HAP-1 (cell line): ENCODE measurements around the gene TUBG2.

ENCODE experiments used
- DNase-seq, 2 experiments: peaks; one replicate each; pipeline ENCODE4 v3.0.0-alpha.2; 2016 to 2020; ENCODE audit warnings: low spot score in 2 of 2
- H3K27me3 ChIP-seq: fragments of 250-450 bp; sonication (Bioruptor Pico); 2 replicates; pipeline ENCODE4 v1.5.1; 2020; ENCODE audit warnings: low read depth, mild to moderate bottlenecking, moderate library complexity
- H3K36me3 ChIP-seq: fragments of 250-450 bp; sonication (Bioruptor Pico); replicated peaks from 2 replicates; pipeline ENCODE4 v1.5.1; 2020; ENCODE audit warnings: mild to moderate bottlenecking
- H3K4me1 ChIP-seq: fragments of 250-450 bp; sonication (Bioruptor Pico); 2 replicates; pipeline ENCODE4 v1.5.1; 2020; ENCODE audit warnings: mild to moderate bottlenecking
- H3K4me3 ChIP-seq: fragments of 250-450 bp; sonication (Bioruptor Pico); 2 replicates; pipeline ENCODE4 v1.5.1; 2020; ENCODE audit warnings: mild to moderate bottlenecking, moderate library complexity
- H3K9me3 ChIP-seq: fragments of 250-450 bp; sonication (Bioruptor Pico); 2 replicates; pipeline ENCODE4 v1.5.1; 2020; ENCODE audit warnings: mild to moderate bottlenecking, moderate library complexity
- in situ Hi-C: fragments of 300-500 bp; cut with MboI; formaldehyde crosslinking; loops from 3 replicates; pipeline ENCODE4 v1.14.3; 2020; ENCODE audit warnings: low sequenced_read_pairs, inconsistent platforms, mixed read lengths

TUBG2 gene

DNA sequence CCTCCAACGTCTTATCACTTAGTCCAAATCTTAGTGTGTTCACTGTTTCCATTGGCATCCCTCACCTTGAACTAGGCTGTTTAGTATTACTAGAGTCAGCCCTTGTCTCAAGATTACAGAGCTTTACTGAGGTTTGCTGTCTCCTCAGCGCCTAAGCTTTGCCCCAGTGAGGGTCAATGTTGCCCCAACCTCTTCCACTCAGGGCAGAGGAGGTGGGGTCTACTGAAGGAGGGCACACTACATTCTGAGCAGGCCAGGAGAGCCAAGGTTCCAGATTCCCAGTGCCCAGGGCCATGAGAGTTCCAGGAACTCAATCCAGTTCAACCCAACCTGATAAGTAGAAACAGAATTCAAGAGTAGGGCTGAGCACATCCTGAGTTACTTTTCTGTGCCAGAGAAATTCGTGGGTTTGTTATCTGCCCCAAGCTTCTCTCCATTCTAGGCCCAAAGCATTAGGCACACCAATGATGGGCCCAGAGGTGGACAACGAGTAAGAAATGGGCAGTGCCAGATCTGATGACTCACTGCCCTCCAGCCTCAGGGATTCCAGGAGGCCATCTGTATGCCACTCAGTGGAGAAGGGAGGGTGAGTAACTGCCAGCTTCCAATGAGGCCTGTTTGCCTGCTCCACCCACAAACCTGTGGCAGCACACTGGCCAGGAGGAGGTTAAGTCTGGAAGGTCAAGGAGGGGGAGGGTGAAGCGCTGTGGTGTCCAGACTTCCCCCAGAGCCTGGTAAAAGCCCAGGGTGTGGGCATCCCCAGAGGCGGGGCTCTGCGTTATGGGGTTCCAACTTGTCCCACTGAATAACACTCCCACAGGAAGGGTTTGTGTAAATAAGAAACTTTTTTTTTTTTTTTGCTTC lies 8.2 kb downstream of the TUBG2 start:
- DNase-seq = no peak
- Histone ChIP-seq H3K27me3 (no peaks in the 10 kb centered on the region), H3K4me1 (no peaks in the 10 kb centered on the region), H3K4me3 (no peak overlapping the region), H3K9me3 (no peaks in the 10 kb centered on the region), H3K36me3 (peaks cover 46% of the 10 kb centered on the region)
- in situ Hi-C loops = no loop called here

DNA sequence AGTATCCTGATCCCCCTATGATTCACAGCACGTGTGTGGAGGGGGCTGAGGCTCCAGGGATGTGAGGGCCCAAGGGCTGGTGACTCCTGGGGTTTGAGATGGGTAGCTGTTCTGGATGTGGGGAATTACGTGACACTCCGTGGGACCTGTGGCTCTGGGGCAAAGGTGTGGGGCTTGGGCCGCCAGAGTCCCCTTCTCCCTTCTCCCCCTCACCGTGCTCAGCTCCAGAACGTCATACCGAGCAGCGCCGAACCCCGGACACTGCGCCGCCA lies 10.6 kb downstream of the TUBG2 start:
- Histone ChIP-seq H3K36me3 (peaks cover 59% of the 10 kb centered on the region), H3K4me3 (no peak overlapping the region), H3K9me3 (no peaks in the 10 kb centered on the region), H3K4me1 (peaks cover 5% of the 10 kb centered on the region), H3K27me3 (no peaks in the 10 kb centered on the region)
- no peak for DNase-seq
- in situ Hi-C loops = no loop called here

GRCh38 chr17:42669977-42670788 lies 11.1 kb downstream of the TUBG2 start:
- Histone ChIP-seq H3K4me3 (no peak overlapping the region), H3K27me3 (no peaks in the 10 kb centered on the region), H3K4me1 (peaks cover 7% of the 10 kb centered on the region), H3K36me3 (peaks cover 59% of the 10 kb centered on the region), H3K9me3 (no peaks in the 10 kb centered on the region)
- in situ Hi-C loops = no loop called here
- no peak for DNase-seq

- peaks cover 59% of the 10 kb centered on the region for H3K36me3 ChIP-seq
- in situ Hi-C loops = no loop called here
- DNase-seq = no peak
- no peak overlapping the region for H3K4me3 ChIP-seq
- no peaks in the 10 kb centered on the region for H3K27me3 ChIP-seq
- H3K4me1 ChIP-seq = peaks cover 7% of the 10 kb centered on the region
- no peaks in the 10 kb centered on the region for H3K9me3 ChIP-seq
Observed at GRCh38 chr17:42670789-42671657, 11.9 kb downstream of the TUBG2 start.

GRCh38 chr17:42672038-42672437 lies 13.0 kb downstream of the TUBG2 start:
- Histone ChIP-seq H3K4me1 (peaks cover 7% of the 10 kb centered on the region), H3K36me3 (peaks cover 59% of the 10 kb centered on the region), H3K27me3 (no peaks in the 10 kb centered on the region), H3K4me3 (no peak overlapping the region), H3K9me3 (no peaks in the 10 kb centered on the region)
- in situ Hi-C loops = no loop called here
- DNase-seq = no peak

- Histone ChIP-seq H3K4me1 (peaks cover 14% of the 10 kb centered on the region), H3K4me3 (peak overlapping the region; percentile 1; the same call in 1 of the 2 replicates)
Observed at GRCh38 chr17:42673266-42673884, 14.3 kb downstream of the TUBG2 start.

GRCh38 chr17:42673885-42674754 lies 15.0 kb downstream of the TUBG2 start:
- DNase-seq = peak in 1 of 2 experiments; percentile 76
- Histone ChIP-seq H3K9me3 (no peaks in the 10 kb centered on the region), H3K27me3 (no peaks in the 10 kb centered on the region), H3K4me1 (peaks cover 21% of the 10 kb centered on the region), H3K36me3 (peaks cover 40% of the 10 kb centered on the region), H3K4me3 (peak overlapping the region; percentile 80)
- in situ Hi-C loops = no loop called here

More at GRCh38 chr17:42673266-42673884, 14.3 kb downstream of the TUBG2 start:
- DNase-seq = no peak
- in situ Hi-C loops = no loop called here
- Histone ChIP-seq H3K36me3 (peaks cover 47% of the 10 kb centered on the region), H3K27me3 (no peaks in the 10 kb centered on the region), H3K9me3 (no peaks in the 10 kb centered on the region)

- in situ Hi-C loops = loop anchor here (5.0 kb wide), 1 partner anchor 93 kb away; no protein-coding TSS in a partner anchor
- no peaks in the 10 kb centered on the region for H3K27me3 ChIP-seq
- H3K4me3 ChIP-seq = peak overlapping the region; percentile 80
Observed at GRCh38 chr17:42674755-42675347, 15.8 kb downstream of the TUBG2 start.

GRCh38 chr17:42675348-42675964 lies 16.4 kb downstream of the TUBG2 start:
- Histone ChIP-seq H3K36me3 (peaks cover 30% of the 10 kb centered on the region), H3K27me3 (no peaks in the 10 kb centered on the region), H3K4me1 (peaks cover 34% of the 10 kb centered on the region), H3K4me3 (peak overlapping the region; percentile 80), H3K9me3 (no peaks in the 10 kb centered on the region)
- in situ Hi-C loops = loop anchor here (5.0 kb wide), 1 partner anchor 93 kb away; no protein-coding TSS in a partner anchor
- no peak for DNase-seq

More at GRCh38 chr17:42674755-42675347, 15.8 kb downstream of the TUBG2 start:
- peaks cover 33% of the 10 kb centered on the region for H3K36me3 ChIP-seq
- peaks cover 28% of the 10 kb centered on the region for H3K4me1 ChIP-seq
- H3K9me3 ChIP-seq = no peaks in the 10 kb centered on the region
- DNase-seq = peak; percentile 32 to 47

- peak in 1 of 2 experiments; percentile 55 for DNase-seq
- H3K4me3 ChIP-seq = peak overlapping the region; percentile 80
- peaks cover 39% of the 10 kb centered on the region for H3K4me1 ChIP-seq
- in situ Hi-C loops = loop anchor here (5.0 kb wide), 1 partner anchor 94 kb away; no protein-coding TSS in a partner anchor
- H3K36me3 ChIP-seq = peaks cover 25% of the 10 kb centered on the region
- H3K9me3 ChIP-seq = no peaks in the 10 kb centered on the region
- no peaks in the 10 kb centered on the region for H3K27me3 ChIP-seq
Observed at GRCh38 chr17:42675965-42676423, 16.9 kb downstream of the TUBG2 start.

DNA sequence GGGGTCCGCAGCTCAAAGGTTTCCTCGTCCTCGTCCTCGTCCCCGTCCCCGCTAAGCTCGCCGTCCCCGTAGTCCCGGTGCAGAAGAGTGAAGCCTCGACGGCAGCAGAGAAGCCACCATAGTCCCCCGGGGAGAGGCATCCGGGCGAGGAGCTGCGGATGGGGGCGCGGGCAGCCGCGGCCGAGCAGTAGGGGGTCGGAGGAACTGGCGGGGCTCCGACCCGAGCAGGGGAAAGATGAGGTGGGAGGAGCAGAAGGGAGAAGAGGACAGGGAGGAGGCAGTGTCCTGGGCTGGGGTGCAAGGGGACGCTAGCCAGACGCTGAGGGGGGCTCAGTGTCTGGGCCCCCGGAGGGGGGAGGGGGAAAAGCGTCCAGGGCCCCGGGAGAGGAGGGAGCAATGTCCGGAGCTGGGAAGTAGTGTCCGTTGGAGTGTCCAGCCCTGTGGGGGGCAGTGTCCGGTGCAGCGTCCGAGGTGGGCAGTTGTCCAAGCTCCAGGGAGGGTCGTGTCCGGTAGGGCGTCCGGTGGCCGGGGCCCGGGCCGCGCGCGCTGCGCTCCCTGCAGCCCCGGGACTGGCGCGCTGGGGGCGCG lies 17.4 kb downstream of the TUBG2 start, which contains the start of gene PLEKHH3:
Gene PLEKHH3, minus strand, starts transcription at position 571 of the 588 bp plus-strand sequence. Its CDS starts 431 bp downstream, at position 140.
- Histone ChIP-seq H3K9me3 (no peaks in the 10 kb centered on the region), H3K36me3 (peaks cover 20% of the 10 kb centered on the region), H3K4me3 (peak within 1 kb of the TSS; percentile 80), H3K4me1 (peaks cover 44% of the 10 kb centered on the region), H3K27me3 (no peaks in the 10 kb centered on the region)
- peak; percentile 34 to 65 for DNase-seq
- in situ Hi-C loops = loop anchor here (5.0 kb wide), 1 partner anchor 94 kb away; no protein-coding TSS in a partner anchor
